ENCODE measurements around the gene TMEM95. TPM values are rescaled to one million over a fixed set of nuclear protein-coding genes. Genes with fewer than 3 reads are reported as not detected.
A peak's percentile ranks its signal among the peaks of the same experiment; 100 is the strongest.

TMEM95 gene
- total and polyA plus RNA-seq, 5 donors from 2014 or later = not detected

DNA sequence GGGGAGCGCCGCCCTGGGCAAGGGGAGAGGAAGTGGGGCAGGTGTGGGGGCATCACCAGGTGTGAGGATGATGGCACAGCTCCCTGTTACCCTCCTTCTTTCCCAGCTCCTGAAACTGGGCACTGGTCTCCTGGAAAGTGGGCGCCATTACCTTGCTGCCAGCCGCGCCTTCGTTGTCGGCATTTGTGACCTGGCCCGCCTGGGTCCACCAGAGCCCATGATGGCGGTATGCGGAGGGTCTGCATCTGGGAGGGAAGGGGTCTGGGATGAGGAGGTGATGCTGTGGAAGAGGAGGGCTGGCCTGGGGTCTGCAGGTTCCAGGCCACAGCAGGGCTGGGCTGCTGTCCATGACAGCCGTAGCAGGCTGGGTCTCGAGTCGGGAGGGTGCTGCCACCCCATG lies 13.1 kb upstream of the TMEM95 start:
- Mint-ChIP-seq H3K4me3 (no peak overlapping the region), H3K36me3 (peaks cover 30% of the 10 kb centered on the region), H3K4me1 (peaks cover 13 to 53% (median 23%) of the 10 kb centered on the region in 4 donors), H3K9me3 (peaks cover 0 to 1% (median 0%) of the 10 kb centered on the region in 7 donors), H3K27ac (no peak overlapping the region), H3K27me3 (no peaks in the 10 kb centered on the region)
- Histone ChIP-seq H3K4me3 (ENCODE audit: low read depth, low read length) (no peak overlapping the region), H3K9me3 (ENCODE audit: control insufficient read depth in 2 of 2, low read length in 2 of 2) (no peaks in the 10 kb centered on the region), H3K4me1 (ENCODE audit: control insufficient read depth, insufficient read depth, low read length, poor library complexity, severe bottlenecking) (peaks cover 31% of the 10 kb centered on the region), H3K27me3 (ENCODE audit: control insufficient read depth, insufficient read depth, low read length) (no peaks in the 10 kb centered on the region), H3K36me3 (ENCODE audit: control insufficient read depth, insufficient read depth, low read length) (peaks cover 60% of the 10 kb centered on the region), H3K27ac (ENCODE audit: insufficient read depth, low read length, poor library complexity, severe bottlenecking) (no peak overlapping the region)
- DNase-seq (no peak), ATAC-seq (ENCODE audit: low read depth in 2 of 2) (no peak)

DNA sequence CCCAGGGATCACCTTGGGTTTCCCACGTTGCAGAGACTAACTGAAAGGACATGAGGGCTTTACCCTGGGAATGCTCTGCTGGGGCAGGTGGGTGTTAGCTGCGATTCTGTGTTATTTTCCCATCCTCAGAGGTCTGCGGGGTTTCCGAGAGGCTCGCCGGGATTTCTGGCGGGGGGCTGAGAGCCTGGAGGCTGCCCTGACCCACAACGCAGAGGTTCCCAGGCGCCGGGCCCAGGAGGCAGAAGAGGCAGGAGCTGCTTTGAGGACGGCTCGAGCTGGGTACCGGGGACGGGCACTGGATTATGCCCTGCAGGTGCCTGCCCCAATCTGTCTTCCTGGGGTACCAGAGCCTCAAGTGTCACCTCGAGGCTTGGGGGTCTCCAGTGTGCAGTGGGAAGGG lies 11.7 kb upstream of the TMEM95 start:
- Mint-ChIP-seq H3K9me3 (peaks cover 0 to 1% (median 0%) of the 10 kb centered on the region in 7 donors), H3K4me3 (no peak overlapping the region), H3K27me3 (no peaks in the 10 kb centered on the region), H3K4me1 (peaks cover 13 to 43% (median 17%) of the 10 kb centered on the region in 4 donors), H3K36me3 (peaks cover 22% of the 10 kb centered on the region), H3K27ac (peak overlapping the region in 1 of 3 donors; percentile 7)
- no peaks in the 10 kb centered on the region for H3K27me3 ChIP-seq (ENCODE audit: control insufficient read depth, insufficient read depth, low read length)
- H3K9me3 ChIP-seq (ENCODE audit: control insufficient read depth in 2 of 2, low read length in 2 of 2) = no peaks in the 10 kb centered on the region
- ATAC-seq (ENCODE audit: low read depth in 2 of 2) (no peak), DNase-seq (no peak)
- H3K36me3 ChIP-seq (ENCODE audit: control insufficient read depth, insufficient read depth, low read length) = peaks cover 74% of the 10 kb centered on the region
- no peak overlapping the region for H3K27ac ChIP-seq (ENCODE audit: insufficient read depth, low read length, poor library complexity, severe bottlenecking)
- H3K4me1 ChIP-seq (ENCODE audit: control insufficient read depth, insufficient read depth, low read length, poor library complexity, severe bottlenecking) = peaks cover 17% of the 10 kb centered on the region
- H3K4me3 ChIP-seq (ENCODE audit: low read depth, low read length) = no peak overlapping the region

DNA sequence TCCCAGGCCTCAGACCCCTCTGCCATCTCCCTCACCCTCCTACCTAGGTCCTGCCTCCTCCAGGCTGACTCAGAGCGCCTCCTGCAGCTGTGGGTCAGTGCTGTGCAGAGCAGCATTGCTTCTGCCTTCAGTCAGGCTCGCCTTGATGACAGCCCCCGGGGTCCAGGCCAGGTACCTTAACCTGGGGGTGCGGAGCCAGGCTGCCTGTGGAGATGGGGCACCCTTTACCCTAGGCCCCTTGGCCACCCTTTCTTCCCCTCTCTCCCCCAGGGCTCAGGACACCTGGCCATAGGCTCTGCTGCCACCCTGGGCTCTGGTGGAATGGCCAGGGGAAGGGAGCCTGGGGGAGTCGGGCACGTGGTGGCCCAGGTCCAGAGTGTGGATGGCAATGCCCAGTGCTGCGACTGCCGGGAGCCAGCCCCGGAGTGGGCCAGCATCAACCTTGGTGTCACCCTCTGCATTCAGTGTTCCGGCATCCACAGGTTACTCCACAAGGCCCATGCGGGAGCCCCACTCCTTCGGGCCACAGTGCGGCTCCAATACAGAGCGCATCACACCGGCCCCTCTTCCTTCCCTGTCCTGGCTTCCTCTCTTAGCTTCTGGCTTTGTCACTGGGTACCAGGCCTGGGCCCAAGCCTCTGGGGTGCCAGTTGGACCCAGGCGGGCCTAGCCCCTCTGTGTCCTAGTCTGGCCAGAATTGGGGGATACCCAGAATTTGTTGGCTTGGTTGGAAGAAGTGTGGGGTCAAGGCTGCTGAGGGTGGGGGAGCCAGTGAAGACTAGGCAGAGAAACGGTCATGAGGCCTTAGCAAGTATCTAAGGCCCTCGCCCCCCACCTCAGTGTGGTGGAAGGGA lies 8.0 kb upstream of the TMEM95 start:
- Histone ChIP-seq H3K4me1 (ENCODE audit: control insufficient read depth, insufficient read depth, low read length, poor library complexity, severe bottlenecking) (peaks cover 24% of the 10 kb centered on the region), H3K27ac (ENCODE audit: insufficient read depth, low read length, poor library complexity, severe bottlenecking) (no peak overlapping the region), H3K9me3 (ENCODE audit: control insufficient read depth in 2 of 2, low read length in 2 of 2) (no peaks in the 10 kb centered on the region), H3K36me3 (ENCODE audit: control insufficient read depth, insufficient read depth, low read length) (peaks cover 54% of the 10 kb centered on the region), H3K27me3 (ENCODE audit: control insufficient read depth, insufficient read depth, low read length) (no peaks in the 10 kb centered on the region), H3K4me3 (ENCODE audit: low read depth, low read length) (no peak overlapping the region)
- DNase-seq (no peak), ATAC-seq (ENCODE audit: low read depth in 2 of 2) (no peak)
- peak overlapping the region in 1 of 3 donors; percentile 88 for H3K27ac Mint-ChIP-seq
- peak overlapping the region in 1 of 4 donors; percentile 48 for H3K4me3 Mint-ChIP-seq
- H3K27me3 Mint-ChIP-seq = no peaks in the 10 kb centered on the region
- peaks cover 16% of the 10 kb centered on the region for H3K36me3 Mint-ChIP-seq
- H3K9me3 Mint-ChIP-seq = peaks cover 0 to 1% (median 0%) of the 10 kb centered on the region in 7 donors
- peaks cover 14 to 37% (median 20%) of the 10 kb centered on the region in 4 donors for H3K4me1 Mint-ChIP-seq

GRCh38 chr17:7347630-7348477 lies 7.1 kb upstream of the TMEM95 start:
- peak overlapping the region in 1 of 3 donors; percentile 88 for H3K27ac Mint-ChIP-seq
- no peak overlapping the region for H3K4me3 ChIP-seq (ENCODE audit: low read depth, low read length)
- no peak for DNase-seq
- ATAC-seq (ENCODE audit: low read depth in 2 of 2) = no peak
- H3K27ac ChIP-seq (ENCODE audit: insufficient read depth, low read length, poor library complexity, severe bottlenecking) = no peak overlapping the region
- H3K9me3 Mint-ChIP-seq = peaks cover 0 to 1% (median 0%) of the 10 kb centered on the region in 7 donors
- H3K27me3 Mint-ChIP-seq = no peaks in the 10 kb centered on the region
- peaks cover 16% of the 10 kb centered on the region for H3K36me3 Mint-ChIP-seq
- H3K4me1 ChIP-seq (ENCODE audit: control insufficient read depth, insufficient read depth, low read length, poor library complexity, severe bottlenecking) = peaks cover 33% of the 10 kb centered on the region
- peak overlapping the region in 2 of 4 donors; percentile 41 to 48 for H3K4me3 Mint-ChIP-seq
- peaks cover 16 to 41% (median 22%) of the 10 kb centered on the region in 4 donors for H3K4me1 Mint-ChIP-seq
- H3K9me3 ChIP-seq (ENCODE audit: control insufficient read depth in 2 of 2, low read length in 2 of 2) = no peaks in the 10 kb centered on the region
- no peaks in the 10 kb centered on the region for H3K27me3 ChIP-seq (ENCODE audit: control insufficient read depth, insufficient read depth, low read length)
- H3K36me3 ChIP-seq (ENCODE audit: control insufficient read depth, insufficient read depth, low read length) = peaks cover 46% of the 10 kb centered on the region

GRCh38 chr17:7348478-7349242 lies 6.3 kb upstream of the TMEM95 start:
- no peak for ATAC-seq (ENCODE audit: low read depth in 2 of 2)
- peaks cover 15 to 44% (median 22%) of the 10 kb centered on the region in 4 donors for H3K4me1 Mint-ChIP-seq

GRCh38 chr17:7351665-7352502 lies 3.1 kb upstream of the TMEM95 start, which contains the start of gene KCTD11:
Gene KCTD11 (plus strand): TSS chr17:7352162.
- Histone ChIP-seq H3K27ac (ENCODE audit: insufficient read depth, low read length, poor library complexity, severe bottlenecking) (peak within 1 kb of the TSS; percentile 80), H3K9me3 (ENCODE audit: control insufficient read depth in 2 of 2, low read length in 2 of 2) (no peaks in the 10 kb centered on the region), H3K4me3 (ENCODE audit: low read depth, low read length) (peak within 1 kb of the TSS; percentile 55), H3K4me1 (ENCODE audit: control insufficient read depth, insufficient read depth, low read length, poor library complexity, severe bottlenecking) (peaks cover 35% of the 10 kb centered on the region), H3K36me3 (ENCODE audit: control insufficient read depth, insufficient read depth, low read length) (peaks cover 17% of the 10 kb centered on the region), H3K27me3 (ENCODE audit: control insufficient read depth, insufficient read depth, low read length) (no peaks in the 10 kb centered on the region)
- Mint-ChIP-seq H3K36me3 (peaks cover 3% of the 10 kb centered on the region), H3K27ac (peak within 1 kb of the TSS; percentile 85 to 94 (median 93)), H3K9me3 (no peaks in the 10 kb centered on the region), H3K27me3 (peaks cover 4% of the 10 kb centered on the region), H3K4me1 (peaks cover 6 to 55% (median 18%) of the 10 kb centered on the region in 4 donors), H3K4me3 (peak within 1 kb of the TSS; percentile 86 to 95 (median 88))
- ATAC-seq (ENCODE audit: low read depth in 2 of 2) = peak; percentile 45 to 51
- peak; percentile 66 to 79 (median 75) for DNase-seq

More at GRCh38 chr17:7348478-7349242, 6.3 kb upstream of the TMEM95 start:
- Histone ChIP-seq H3K4me3 (ENCODE audit: low read depth, low read length) (no peak overlapping the region), H3K27me3 (ENCODE audit: control insufficient read depth, insufficient read depth, low read length) (no peaks in the 10 kb centered on the region), H3K9me3 (ENCODE audit: control insufficient read depth in 2 of 2, low read length in 2 of 2) (no peaks in the 10 kb centered on the region), H3K36me3 (ENCODE audit: control insufficient read depth, insufficient read depth, low read length) (peaks cover 38% of the 10 kb centered on the region), H3K4me1 (ENCODE audit: control insufficient read depth, insufficient read depth, low read length, poor library complexity, severe bottlenecking) (peaks cover 39% of the 10 kb centered on the region), H3K27ac (ENCODE audit: insufficient read depth, low read length, poor library complexity, severe bottlenecking) (no peak overlapping the region)
- no peak for DNase-seq
- Mint-ChIP-seq H3K36me3 (peaks cover 14% of the 10 kb centered on the region), H3K9me3 (peaks cover 0 to 1% (median 0%) of the 10 kb centered on the region in 7 donors), H3K27me3 (no peaks in the 10 kb centered on the region), H3K27ac (peak overlapping the region in 2 of 3 donors; percentile 78 to 86), H3K4me3 (peak overlapping the region in 3 of 4 donors; percentile 21 to 86 (median 41))
